HG03457 (cell line): ENCODE results near the gene RAB11FIP4.

ENCODE experiments used
- ATAC-seq: cut with Tn5 transposase; IDR thresholded peaks from one replicate; pipeline ENCODE4 v1.9.1; 2021; ENCODE audit warnings: moderate number of reproducible peaks; ENCODE audit not compliant: unreplicated experiment

RAB11FIP4 gene

GRCh38 chr17:31385428-31386285, 5.8 kb upstream of the RAB11FIP4 start:
- ATAC-seq = no peak

GRCh38 chr17:31386542-31387075, 4.9 kb upstream of the RAB11FIP4 start:
- no peak for ATAC-seq

GRCh38 chr17:31387438-31387837, 4.0 kb upstream of the RAB11FIP4 start:
- ATAC-seq = no peak

GRCh38 chr17:31388351-31388750, 3.1 kb upstream of the RAB11FIP4 start:
- ATAC-seq = no peak

- ATAC-seq = no peak
These were observed 2.5 kb upstream of the RAB11FIP4 start for GRCh38 chr17:31388770-31389656.

- no peak for ATAC-seq
These were observed 1.7 kb upstream of the RAB11FIP4 start for GRCh38 chr17:31389657-31390381.

GRCh38 chr17:31390426-31390747, 1.1 kb upstream of the RAB11FIP4 start:
- ATAC-seq = no peak

GRCh38 chr17:31390748-31391495, 553 bp upstream of the RAB11FIP4 start:
- ATAC-seq = no peak

- no peak for ATAC-seq
These were observed 754 bp downstream of the RAB11FIP4 start for GRCh38 chr17:31392002-31392855.

GRCh38 chr17:31392856-31393748, 1.6 kb downstream of the RAB11FIP4 start:
- no peak for ATAC-seq

- ATAC-seq = no peak
These were observed 2.3 kb downstream of the RAB11FIP4 start for GRCh38 chr17:31393749-31394146.

GRCh38 chr17:31394544-31394943, 3.1 kb downstream of the RAB11FIP4 start:
- ATAC-seq = no peak

GRCh38 chr17:31397256-31397939, 5.9 kb downstream of the RAB11FIP4 start:
- ATAC-seq = no peak

GRCh38 chr17:31398381-31399311, 7.2 kb downstream of the RAB11FIP4 start:
- no peak for ATAC-seq

- no peak for ATAC-seq
These were observed 9.0 kb downstream of the RAB11FIP4 start for GRCh38 chr17:31400481-31400950.

GRCh38 chr17:31401456-31402254, 10.2 kb downstream of the RAB11FIP4 start:
- ATAC-seq = no peak
